ENCODE results near the gene CSNK1G2.
"Not testable (repeated sequence)": the region's sequence is repeated elsewhere in the genome, so short reads cannot be mapped to it uniquely, and the experiment has no call there.

DNA sequence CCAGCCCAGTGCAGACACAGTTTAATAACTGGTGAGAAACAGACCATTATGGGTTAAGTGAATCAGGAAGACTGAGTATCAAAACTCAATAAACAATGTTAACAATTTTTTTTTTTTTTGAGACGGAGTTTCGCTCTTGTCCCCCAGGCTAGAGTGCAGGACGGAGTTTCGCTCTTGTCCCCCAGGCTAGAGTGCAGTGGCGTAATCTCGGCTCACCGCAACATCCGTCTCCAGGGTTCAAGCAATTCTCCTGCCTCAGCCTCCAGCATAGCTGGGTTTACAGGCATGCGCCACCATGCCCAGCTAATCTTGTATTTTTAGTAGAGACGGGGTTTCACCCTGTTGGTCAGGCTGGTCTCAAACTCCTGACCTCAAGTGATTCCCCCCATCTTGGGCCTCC, 47.5 kb downstream of the CSNK1G2 start:
- not testable (repeated sequence) for TF ChIP-seq CTCF (conservative IDR thresholded peaks at IDR 0.05; ENCODE audit: low read depth in 2 of 2); POLR2AphosphoS5 (IDR thresholded peaks at IDR 0.05; ENCODE audit: low read depth)

Data from GM23338 (cell line).